Spleen (tissue), 7 donors: Measurements from ENCODE around the gene ASB6.

ENCODE experiments used
- POLR2AphosphoS5 ChIP-seq, 3 donors: sonication (generic); formaldehyde crosslinking; IDR thresholded peaks; one replicate each; pipeline ENCODE4 v1.5.1; 2017; ENCODE audit warnings: antibody characterized with exemption in 3 of 3
- TF ChIP-seq, protein P1 (sequence below), 11 experiments: fragments of 200-600 bp in 7 of 11; fragments of 450-650 bp in 4 of 11; sonication (generic) in 4 of 11; IDR thresholded peaks in 8 of 11; conservative IDR thresholded peaks in 3 of 11; 1 replicate in 7 of 11; 2 replicates in 4 of 11; pipeline versions ENCODE4 v1.4.0 to v1.8.0; 2016 to 2021; ENCODE audit warnings: antibody characterized with exemption in 11 of 11, inconsistent platforms in 4 of 11, mild to moderate bottlenecking in 1 of 11
- donor health status: DM: no; HTN: no; CAD: no; lungs with moderate emphysema.
- donor health status: DM: no; HTN: no; CAD: no.
- donor health status: DM: no; HTN: no; CAD: no.

DNA sequence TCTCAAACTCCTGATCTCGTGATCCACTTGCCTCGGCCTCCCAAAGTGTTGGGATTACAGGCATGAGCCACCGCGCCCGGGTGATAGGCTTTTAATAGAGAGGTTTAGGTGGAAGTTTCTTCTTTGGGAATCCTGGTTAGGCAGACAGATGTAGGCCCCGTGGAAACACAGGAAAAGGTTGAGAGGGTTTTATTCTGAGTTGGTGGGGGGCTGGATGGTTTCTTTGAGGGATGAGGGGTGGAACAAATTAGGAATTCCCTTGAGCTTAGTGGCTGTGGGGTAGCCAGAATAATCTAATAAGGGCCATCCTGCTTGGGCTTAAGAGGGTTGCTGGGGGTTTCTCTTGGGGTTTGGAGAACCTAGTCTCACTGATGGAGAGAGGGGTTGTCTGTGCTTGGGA is 51.5 kb downstream of the ASB6 start:
- TF ChIP-seq, protein P1, sequence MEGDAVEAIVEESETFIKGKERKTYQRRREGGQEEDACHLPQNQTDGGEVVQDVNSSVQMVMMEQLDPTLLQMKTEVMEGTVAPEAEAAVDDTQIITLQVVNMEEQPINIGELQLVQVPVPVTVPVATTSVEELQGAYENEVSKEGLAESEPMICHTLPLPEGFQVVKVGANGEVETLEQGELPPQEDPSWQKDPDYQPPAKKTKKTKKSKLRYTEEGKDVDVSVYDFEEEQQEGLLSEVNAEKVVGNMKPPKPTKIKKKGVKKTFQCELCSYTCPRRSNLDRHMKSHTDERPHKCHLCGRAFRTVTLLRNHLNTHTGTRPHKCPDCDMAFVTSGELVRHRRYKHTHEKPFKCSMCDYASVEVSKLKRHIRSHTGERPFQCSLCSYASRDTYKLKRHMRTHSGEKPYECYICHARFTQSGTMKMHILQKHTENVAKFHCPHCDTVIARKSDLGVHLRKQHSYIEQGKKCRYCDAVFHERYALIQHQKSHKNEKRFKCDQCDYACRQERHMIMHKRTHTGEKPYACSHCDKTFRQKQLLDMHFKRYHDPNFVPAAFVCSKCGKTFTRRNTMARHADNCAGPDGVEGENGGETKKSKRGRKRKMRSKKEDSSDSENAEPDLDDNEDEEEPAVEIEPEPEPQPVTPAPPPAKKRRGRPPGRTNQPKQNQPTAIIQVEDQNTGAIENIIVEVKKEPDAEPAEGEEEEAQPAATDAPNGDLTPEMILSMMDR (IDR thresholded peaks at IDR 0.05 in 8 of 11, conservative IDR thresholded peaks at IDR 0.05 in 3 of 11): no peak
- TF ChIP-seq POLR2AphosphoS5 (IDR thresholded peaks at IDR 0.05): no peak
